ENCODE data around the gene TPRG1L.
A peak's percentile ranks its signal among the peaks of the same experiment; 100 is the strongest.

Gene TPRG1L

GRCh38 chr1:3638027-3638426, 13.2 kb downstream of the TPRG1L start:
- Histone ChIP-seq H2AK5ac (ENCODE audit: low read length, severe bottlenecking) (no peak overlapping the region), H3K4me2 (ENCODE audit: low read length, poor library complexity, severe bottlenecking) (no peak overlapping the region), H3K27ac (ENCODE audit: low read length, poor library complexity, severe bottlenecking) (no peak overlapping the region), H4K8ac (ENCODE audit: low read length) (no peak overlapping the region), H3K23ac (ENCODE audit: low read length in 2 of 2) (no peak overlapping the region), H3K79me1 (replicated peaks; ENCODE audit: low read length, poor library complexity, severe bottlenecking) (peaks cover 10% of the 10 kb centered on the region), H3K36me3 (ENCODE audit: control insufficient read depth in 1 of 2, insufficient read depth in 2 of 2, low read depth in 1 of 2, low read length in 2 of 2) (peaks cover 77 to 84% of the 10 kb centered on the region in 2 experiments), H3K14ac (ENCODE audit: low read length in 2 of 2) (no peak overlapping the region), H3K4me1 (ENCODE audit: control insufficient read depth, insufficient read depth, low read depth, low read length) (peaks cover 1% of the 10 kb centered on the region), H3K4me3 (ENCODE audit: insufficient read depth in 1 of 2, low read depth in 1 of 2, low read length in 2 of 2) (no peak overlapping the region), H4K91ac (ENCODE audit: low read length) (no peak overlapping the region), H2BK12ac (ENCODE audit: low read length in 2 of 2) (no peak overlapping the region), H2BK15ac (ENCODE audit: low read depth, poor library complexity, severe bottlenecking) (no peak overlapping the region), H3K27me3 (ENCODE audit: control insufficient read depth in 1 of 2, insufficient read depth in 1 of 2, low read length in 2 of 2) (no peaks in the 10 kb centered on the region), H2BK5ac (ENCODE audit: low read depth, low read length, poor library complexity, severe bottlenecking) (no peak overlapping the region), H2AFZ (ENCODE audit: low read depth, low read length) (no peak overlapping the region), H3K18ac (ENCODE audit: low read depth in 1 of 2, low read length in 2 of 2) (no peak overlapping the region), H3K4ac (ENCODE audit: low read depth in 1 of 2, low read length in 2 of 2) (no peak overlapping the region), H2BK120ac (ENCODE audit: low read depth, low read length) (no peak overlapping the region), H3K9me3 (ENCODE audit: control insufficient read depth, low read length) (no peaks in the 10 kb centered on the region), H3K9ac (ENCODE audit: low read length) (no peak overlapping the region)
- 94% methylated on average over 12 of the region's 12 CpGs for WGBS
- no peak for DNase-seq

GRCh38 chr1:3638676-3639075, 13.9 kb downstream of the TPRG1L start:
- DNase-seq, result no peak
- no peak overlapping the region for H3K4me2 ChIP-seq (ENCODE audit: low read length, poor library complexity, severe bottlenecking)
- no peak overlapping the region for H3K23ac ChIP-seq (ENCODE audit: low read length in 2 of 2)
- H4K8ac ChIP-seq (ENCODE audit: low read length), result no peak overlapping the region
- peaks cover 1% of the 10 kb centered on the region for H3K4me1 ChIP-seq (ENCODE audit: control insufficient read depth, insufficient read depth, low read depth, low read length)
- H3K14ac ChIP-seq (ENCODE audit: low read length in 2 of 2), result no peak overlapping the region
- no peak overlapping the region for H2BK15ac ChIP-seq (ENCODE audit: low read depth, poor library complexity, severe bottlenecking)
- H4K91ac ChIP-seq (ENCODE audit: low read length), result no peak overlapping the region
- H3K27ac ChIP-seq (ENCODE audit: low read length, poor library complexity, severe bottlenecking), result no peak overlapping the region
- no peaks in the 10 kb centered on the region for H3K27me3 ChIP-seq (ENCODE audit: control insufficient read depth in 1 of 2, insufficient read depth in 1 of 2, low read length in 2 of 2)
- no peak overlapping the region for H2AFZ ChIP-seq (ENCODE audit: low read depth, low read length)
- peaks cover 12% of the 10 kb centered on the region for H3K79me1 ChIP-seq (replicated peaks; ENCODE audit: low read length, poor library complexity, severe bottlenecking)
- no peak overlapping the region for H3K9ac ChIP-seq (ENCODE audit: low read length)
- H2BK12ac ChIP-seq (ENCODE audit: low read length in 2 of 2), result no peak overlapping the region
- peaks cover 70 to 81% of the 10 kb centered on the region in 2 experiments for H3K36me3 ChIP-seq (ENCODE audit: control insufficient read depth in 1 of 2, insufficient read depth in 2 of 2, low read depth in 1 of 2, low read length in 2 of 2)
- H2AK5ac ChIP-seq (ENCODE audit: low read length, severe bottlenecking), result no peak overlapping the region
- H3K4me3 ChIP-seq (ENCODE audit: insufficient read depth in 1 of 2, low read depth in 1 of 2, low read length in 2 of 2), result no peak overlapping the region
- H3K9me3 ChIP-seq (ENCODE audit: control insufficient read depth, low read length), result no peaks in the 10 kb centered on the region
- H2BK120ac ChIP-seq (ENCODE audit: low read depth, low read length), result no peak overlapping the region
- WGBS, result 96% methylated on average over 15 of the region's 15 CpGs
- H2BK5ac ChIP-seq (ENCODE audit: low read depth, low read length, poor library complexity, severe bottlenecking), result no peak overlapping the region
- no peak overlapping the region for H3K4ac ChIP-seq (ENCODE audit: low read depth in 1 of 2, low read length in 2 of 2)
- H3K18ac ChIP-seq (ENCODE audit: low read depth in 1 of 2, low read length in 2 of 2), result no peak overlapping the region

- Histone ChIP-seq H3K9ac (ENCODE audit: low read length) (no peak overlapping the region), H3K4me2 (ENCODE audit: low read length, poor library complexity, severe bottlenecking) (no peak overlapping the region), H3K4me1 (ENCODE audit: control insufficient read depth, insufficient read depth, low read depth, low read length) (peaks cover 1% of the 10 kb centered on the region), H2AFZ (ENCODE audit: low read depth, low read length) (no peak overlapping the region), H3K79me1 (replicated peaks; ENCODE audit: low read length, poor library complexity, severe bottlenecking) (peaks cover 12% of the 10 kb centered on the region), H2BK120ac (ENCODE audit: low read depth, low read length) (no peak overlapping the region), H3K27me3 (ENCODE audit: control insufficient read depth in 1 of 2, insufficient read depth in 1 of 2, low read length in 2 of 2) (no peaks in the 10 kb centered on the region), H3K4ac (ENCODE audit: low read depth in 1 of 2, low read length in 2 of 2) (no peak overlapping the region), H3K18ac (ENCODE audit: low read depth in 1 of 2, low read length in 2 of 2) (no peak overlapping the region), H3K4me3 (ENCODE audit: insufficient read depth in 1 of 2, low read depth in 1 of 2, low read length in 2 of 2) (no peak overlapping the region), H3K36me3 (ENCODE audit: control insufficient read depth in 1 of 2, insufficient read depth in 2 of 2, low read depth in 1 of 2, low read length in 2 of 2) (peaks cover 64 to 77% of the 10 kb centered on the region in 2 experiments), H3K23ac (ENCODE audit: low read length in 2 of 2) (no peak overlapping the region), H3K9me3 (ENCODE audit: control insufficient read depth, low read length) (no peaks in the 10 kb centered on the region), H2BK15ac (ENCODE audit: low read depth, poor library complexity, severe bottlenecking) (no peak overlapping the region), H2BK5ac (ENCODE audit: low read depth, low read length, poor library complexity, severe bottlenecking) (no peak overlapping the region), H3K14ac (ENCODE audit: low read length in 2 of 2) (no peak overlapping the region), H2AK5ac (ENCODE audit: low read length, severe bottlenecking) (no peak overlapping the region), H2BK12ac (ENCODE audit: low read length in 2 of 2) (peak overlapping the region in 1 of 2 experiments; percentile 30), H3K27ac (ENCODE audit: low read length, poor library complexity, severe bottlenecking) (no peak overlapping the region), H4K8ac (ENCODE audit: low read length) (no peak overlapping the region), H4K91ac (ENCODE audit: low read length) (no peak overlapping the region)
- 91% methylated on average over 23 of the region's 23 CpGs for WGBS
- no peak for DNase-seq
These were observed 14.6 kb downstream of the TPRG1L start for GRCh38 chr1:3639397-3639911.

GRCh38 chr1:3640121-3640837, 15.5 kb downstream of the TPRG1L start:
- H3K23ac ChIP-seq (ENCODE audit: low read length in 2 of 2), result no peak overlapping the region
- no peak overlapping the region for H2AFZ ChIP-seq (ENCODE audit: low read depth, low read length)
- H3K9me3 ChIP-seq (ENCODE audit: control insufficient read depth, low read length), result no peaks in the 10 kb centered on the region
- no peak for DNase-seq
- H2BK120ac ChIP-seq (ENCODE audit: low read depth, low read length), result no peak overlapping the region
- H3K4ac ChIP-seq (ENCODE audit: low read depth in 1 of 2, low read length in 2 of 2), result no peak overlapping the region
- no peak overlapping the region for H3K14ac ChIP-seq (ENCODE audit: low read length in 2 of 2)
- peaks cover 63 to 74% of the 10 kb centered on the region in 2 experiments for H3K36me3 ChIP-seq (ENCODE audit: control insufficient read depth in 1 of 2, insufficient read depth in 2 of 2, low read depth in 1 of 2, low read length in 2 of 2)
- no peak overlapping the region for H3K18ac ChIP-seq (ENCODE audit: low read depth in 1 of 2, low read length in 2 of 2)
- H3K27me3 ChIP-seq (ENCODE audit: control insufficient read depth in 1 of 2, insufficient read depth in 1 of 2, low read length in 2 of 2), result no peaks in the 10 kb centered on the region
- peaks cover 15% of the 10 kb centered on the region for H3K79me1 ChIP-seq (replicated peaks; ENCODE audit: low read length, poor library complexity, severe bottlenecking)
- H3K27ac ChIP-seq (ENCODE audit: low read length, poor library complexity, severe bottlenecking), result no peak overlapping the region
- 94% methylated on average over 36 of the region's 36 CpGs for WGBS
- no peak overlapping the region for H2BK15ac ChIP-seq (ENCODE audit: low read depth, poor library complexity, severe bottlenecking)
- no peak overlapping the region for H2AK5ac ChIP-seq (ENCODE audit: low read length, severe bottlenecking)
- no peak overlapping the region for H3K4me3 ChIP-seq (ENCODE audit: insufficient read depth in 1 of 2, low read depth in 1 of 2, low read length in 2 of 2)
- H4K8ac ChIP-seq (ENCODE audit: low read length), result no peak overlapping the region
- H3K9ac ChIP-seq (ENCODE audit: low read length), result no peak overlapping the region
- no peak overlapping the region for H3K4me2 ChIP-seq (ENCODE audit: low read length, poor library complexity, severe bottlenecking)
- H4K91ac ChIP-seq (ENCODE audit: low read length), result no peak overlapping the region
- H2BK12ac ChIP-seq (ENCODE audit: low read length in 2 of 2), result no peak overlapping the region
- peaks cover 1% of the 10 kb centered on the region for H3K4me1 ChIP-seq (ENCODE audit: control insufficient read depth, insufficient read depth, low read depth, low read length)
- H2BK5ac ChIP-seq (ENCODE audit: low read depth, low read length, poor library complexity, severe bottlenecking), result no peak overlapping the region

Data from mesenchymal stem cell (in vitro differentiated cells and primary cell).